Activated gamma-delta T cell treated with Interleukin-2 at 50 U/mL for 16 hours (primary cell): Measurements from ENCODE around the gene DZANK1.
"Not testable (repeated sequence)": the region's sequence is repeated elsewhere in the genome, so short reads cannot be mapped to it uniquely, and the experiment has no call there.

Experiments used
- DNase-seq: peaks from one replicate; pipeline ENCODE4 v3.0.0-alpha.2; 2020

DZANK1 gene

GRCh38 chr20:18436847-18437246 is 30.0 kb downstream of the DZANK1 start:
- DNase-seq, result no peak

- no peak for DNase-seq
These were observed 35.6 kb downstream of the DZANK1 start for GRCh38 chr20:18431206-18431605.

- no peak for DNase-seq
These were observed 36.5 kb downstream of the DZANK1 start for GRCh38 chr20:18430172-18430826.

DNA sequence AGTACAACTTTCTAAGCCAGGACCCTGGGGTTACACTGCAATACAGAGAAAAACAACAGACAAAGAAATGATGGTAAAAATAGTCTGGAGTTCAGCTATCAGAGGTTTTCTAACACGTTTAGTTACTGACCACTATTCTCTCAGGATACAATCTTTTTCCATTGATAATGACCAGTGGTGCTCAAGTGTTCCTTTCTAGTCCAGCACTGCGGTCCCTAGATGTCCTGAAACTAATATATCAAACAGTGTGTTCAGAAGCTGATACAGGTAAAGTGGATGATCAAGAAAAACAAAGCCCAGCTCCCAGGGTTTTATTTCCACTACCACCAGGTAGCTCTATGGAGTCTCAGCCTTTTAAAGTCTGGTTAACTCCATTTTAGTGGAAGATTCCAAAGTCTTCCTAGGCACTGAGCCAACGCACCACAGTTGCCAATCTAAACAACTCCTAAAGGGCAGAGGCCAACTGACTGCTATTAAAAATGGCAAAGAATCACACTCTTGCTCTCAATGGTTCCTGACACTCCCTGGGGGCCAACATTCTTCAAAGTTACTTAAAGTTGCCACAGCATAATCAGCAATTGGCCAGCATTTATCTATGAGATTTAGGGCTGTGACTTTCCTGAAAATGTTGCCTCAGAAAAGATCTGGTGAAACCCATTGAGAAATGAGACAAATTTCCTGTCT is 38.2 kb downstream of the DZANK1 start:
- DNase-seq, result no peak

DNA sequence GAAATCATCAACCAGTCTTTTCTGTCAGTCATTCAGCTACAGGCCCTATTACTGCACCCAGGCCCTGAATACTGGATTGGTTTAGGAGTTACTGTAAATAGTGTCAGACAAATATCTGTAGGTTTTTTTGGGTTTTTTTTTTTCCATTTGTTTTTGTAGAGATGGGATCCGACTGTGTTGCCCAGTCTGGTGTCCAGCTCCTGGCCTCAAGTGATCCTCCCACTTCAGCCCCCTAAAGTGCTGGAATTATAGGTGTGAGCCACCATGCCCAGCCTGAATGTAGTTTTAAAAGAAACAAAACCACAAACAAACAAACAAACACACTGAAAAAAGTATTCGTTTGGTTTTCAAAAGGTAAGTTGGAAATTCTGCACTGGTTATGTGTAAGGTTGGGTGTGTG is 39.6 kb downstream of the DZANK1 start:
- DNase-seq, result no peak

DNA sequence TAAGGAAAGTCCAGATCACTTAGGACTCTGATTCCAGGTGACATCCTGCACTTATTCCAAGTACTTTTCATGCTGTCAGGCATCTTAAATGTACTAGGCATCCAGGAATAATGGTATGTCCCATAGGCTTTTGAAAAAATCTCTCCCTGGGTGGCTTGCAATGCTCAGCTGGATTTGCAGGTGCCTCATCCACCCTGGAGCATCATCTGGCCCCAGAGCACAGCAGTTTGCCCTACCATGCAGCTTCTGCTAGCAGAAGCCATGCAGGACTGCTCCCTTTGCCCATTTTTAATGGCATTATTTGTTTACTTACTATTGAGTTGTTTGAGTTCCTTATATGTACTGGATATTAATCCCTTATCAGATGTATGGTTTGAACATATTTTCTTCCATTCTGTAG is 45.2 kb downstream of the DZANK1 start:
- DNase-seq, result no peak

GRCh38 chr20:18416486-18416885 is 50.3 kb downstream of the DZANK1 start:
- no peak for DNase-seq

GRCh38 chr20:18414140-18414539 is 52.7 kb downstream of the DZANK1 start:
- no peak for DNase-seq

GRCh38 chr20:18412221-18412901 is 54.5 kb downstream of the DZANK1 start:
- no peak for DNase-seq

DNA sequence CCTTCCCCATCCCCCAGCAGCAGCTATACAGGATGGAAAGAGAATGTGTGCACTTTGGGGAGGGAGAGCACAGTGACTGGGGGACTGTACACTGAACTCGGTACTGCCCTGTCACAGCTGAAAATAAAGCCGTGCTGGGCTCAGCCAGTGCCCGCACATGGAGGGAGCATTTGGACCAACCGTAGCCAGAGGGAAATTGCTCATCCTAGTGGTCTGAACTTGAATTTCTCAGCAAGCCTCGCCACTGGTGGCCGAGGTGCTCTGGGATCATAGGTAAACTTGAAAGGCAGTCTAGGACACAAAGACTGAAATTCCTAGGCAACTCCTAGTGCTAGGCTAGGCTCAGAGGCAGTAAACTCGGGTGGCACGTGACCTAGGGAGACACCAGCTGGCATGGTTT is 61.0 kb downstream of the DZANK1 start:
- DNase-seq, result no peak

- no peak for DNase-seq
These were observed 62.7 kb downstream of the DZANK1 start for GRCh38 chr20:18404172-18404571.

- no peak for DNase-seq
These were observed 63.6 kb downstream of the DZANK1 start for GRCh38 chr20:18403269-18403668.

DNA sequence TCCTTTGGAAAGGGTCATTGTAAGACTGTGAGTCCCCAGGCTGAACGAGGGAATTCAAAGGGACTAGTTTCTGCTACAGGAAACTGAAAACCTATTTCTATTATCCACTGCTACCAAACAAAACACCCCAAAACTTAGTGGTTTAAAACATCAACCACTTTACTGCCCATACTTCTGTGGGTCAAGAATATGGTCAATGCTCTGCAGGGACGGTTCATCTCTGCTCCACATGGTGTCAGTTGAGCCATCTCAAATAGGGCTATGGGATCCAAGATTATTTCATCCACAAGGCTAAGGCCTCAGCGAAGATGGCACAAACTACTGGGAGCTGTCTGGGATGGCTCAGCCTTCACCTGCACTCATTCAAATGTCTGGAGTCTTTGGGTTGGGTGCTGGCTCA is 65.5 kb downstream of the DZANK1 start:
- DNase-seq, result no peak

GRCh38 chr20:18400460-18400859 is 66.4 kb downstream of the DZANK1 start:
- DNase-seq, result no peak

DNA sequence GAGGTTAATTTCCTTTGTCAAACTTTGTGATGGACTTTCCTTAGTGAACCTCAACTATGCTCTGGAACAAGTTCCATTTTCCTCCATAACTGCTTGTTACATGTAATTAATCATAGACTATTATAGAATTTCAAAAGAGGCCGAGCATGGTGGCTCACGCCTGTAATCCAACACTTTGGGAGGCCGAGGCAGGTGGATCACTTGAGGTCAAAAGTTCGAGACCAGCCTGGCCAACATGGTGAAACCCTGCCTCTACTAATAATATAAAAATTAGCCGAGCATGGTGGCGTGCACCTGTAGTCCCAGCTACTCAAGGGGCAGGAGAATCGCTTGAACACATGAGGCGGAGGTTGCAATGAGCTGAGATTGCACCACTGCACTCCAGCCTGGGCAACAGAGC is 68.1 kb downstream of the DZANK1 start:
- not testable (repeated sequence) for DNase-seq

DNA sequence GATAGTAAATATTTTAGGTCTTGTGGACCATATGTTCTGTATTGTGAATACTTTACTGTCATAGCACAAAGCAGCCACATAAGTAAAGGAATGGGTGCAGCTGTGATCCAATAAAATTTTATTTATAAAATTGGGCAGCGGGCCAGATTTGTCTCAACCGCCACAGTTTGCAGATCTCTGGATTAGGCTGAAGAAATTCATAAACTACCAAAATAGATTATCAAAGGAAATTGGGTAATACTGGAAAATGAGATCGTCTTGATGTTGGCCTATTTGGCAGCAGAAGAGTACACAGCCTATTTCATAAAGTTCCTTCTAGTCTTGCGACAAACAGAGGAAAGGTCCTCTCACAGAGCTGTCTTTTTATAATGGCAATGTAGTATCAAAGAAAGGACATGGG is 69.8 kb downstream of the DZANK1 start:
- DNase-seq, result no peak

GRCh38 chr20:18395544-18395943 is 71.3 kb downstream of the DZANK1 start:
- no peak for DNase-seq

DNA sequence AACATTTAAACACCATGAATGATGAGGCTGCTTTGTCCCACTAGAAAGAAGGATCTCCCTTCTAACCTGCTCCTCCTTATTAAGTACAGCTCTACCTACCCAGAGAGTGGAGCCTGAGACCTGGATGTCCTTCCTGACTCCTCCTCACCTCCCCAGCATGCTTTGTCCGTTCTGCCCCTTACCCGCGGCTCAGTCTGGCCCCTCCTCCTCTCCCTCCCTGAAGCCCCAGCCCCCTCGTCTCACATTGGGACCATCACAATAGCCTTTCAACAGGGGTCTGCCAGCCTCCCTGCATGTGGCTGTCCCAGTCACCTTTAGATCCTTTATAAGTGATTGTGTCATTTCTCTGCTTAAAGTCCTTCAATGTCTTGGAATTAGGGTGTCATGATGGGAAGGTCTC is 72.5 kb downstream of the DZANK1 start:
- DNase-seq, result no peak

DNA sequence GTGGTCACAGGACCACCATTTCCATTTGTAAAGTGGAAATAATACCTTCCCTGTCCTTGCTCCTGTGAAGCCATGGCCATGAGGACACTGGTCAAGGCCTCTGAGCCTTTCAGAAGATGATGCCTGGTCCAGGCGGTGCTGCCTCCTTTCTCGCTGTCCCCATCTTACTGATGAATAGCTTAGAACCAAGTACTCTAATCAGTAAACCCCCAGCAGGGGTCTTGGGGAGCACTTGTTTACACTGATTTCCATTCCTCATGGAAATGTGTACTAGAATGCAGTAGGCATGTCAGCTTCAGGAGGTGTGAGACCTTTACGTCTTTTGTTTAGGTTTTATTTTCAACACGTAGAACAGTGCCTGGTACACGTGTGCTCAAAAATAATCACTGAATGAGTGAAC is 75.1 kb downstream of the DZANK1 start:
- DNase-seq, result no peak

DNA sequence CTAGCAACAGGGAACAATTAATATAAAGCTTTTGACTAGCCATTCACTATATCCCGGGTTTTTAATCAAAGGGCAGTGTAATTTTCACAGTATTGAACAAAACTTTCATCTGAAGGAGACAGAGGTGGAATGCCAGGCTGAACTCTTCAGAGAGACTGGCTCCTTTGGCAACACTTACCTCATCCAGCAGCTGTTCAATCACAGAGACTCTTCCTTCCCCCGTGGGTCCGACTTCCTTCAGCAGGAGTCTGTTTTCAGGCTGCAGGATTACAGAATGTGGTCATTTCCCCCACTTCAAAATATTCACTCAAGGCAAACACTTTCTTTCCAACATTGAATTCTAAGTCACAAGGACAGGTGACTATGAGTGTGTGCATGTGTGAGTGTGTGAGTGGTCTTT is 76.6 kb downstream of the DZANK1 start:
- no peak for DNase-seq

DNA sequence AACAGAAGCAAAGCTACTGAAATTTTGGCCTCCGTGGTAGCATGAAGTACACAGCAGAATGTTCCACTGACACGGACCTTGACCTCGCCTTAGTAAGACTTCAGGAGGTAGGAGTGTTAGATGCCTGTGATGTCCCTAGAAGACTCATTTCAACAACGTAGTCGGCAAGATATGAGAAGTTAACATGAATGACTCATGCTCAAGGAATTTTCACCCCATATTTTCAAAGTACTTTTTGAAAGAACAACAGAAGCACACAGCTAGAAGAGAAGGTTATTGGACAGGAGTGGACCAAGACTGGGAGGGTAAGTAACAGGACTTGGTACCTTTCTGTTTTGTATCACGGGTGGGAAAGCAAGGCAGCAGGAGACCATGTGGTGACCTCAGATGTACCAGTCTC is 78.0 kb downstream of the DZANK1 start:
- no peak for DNase-seq

DNA sequence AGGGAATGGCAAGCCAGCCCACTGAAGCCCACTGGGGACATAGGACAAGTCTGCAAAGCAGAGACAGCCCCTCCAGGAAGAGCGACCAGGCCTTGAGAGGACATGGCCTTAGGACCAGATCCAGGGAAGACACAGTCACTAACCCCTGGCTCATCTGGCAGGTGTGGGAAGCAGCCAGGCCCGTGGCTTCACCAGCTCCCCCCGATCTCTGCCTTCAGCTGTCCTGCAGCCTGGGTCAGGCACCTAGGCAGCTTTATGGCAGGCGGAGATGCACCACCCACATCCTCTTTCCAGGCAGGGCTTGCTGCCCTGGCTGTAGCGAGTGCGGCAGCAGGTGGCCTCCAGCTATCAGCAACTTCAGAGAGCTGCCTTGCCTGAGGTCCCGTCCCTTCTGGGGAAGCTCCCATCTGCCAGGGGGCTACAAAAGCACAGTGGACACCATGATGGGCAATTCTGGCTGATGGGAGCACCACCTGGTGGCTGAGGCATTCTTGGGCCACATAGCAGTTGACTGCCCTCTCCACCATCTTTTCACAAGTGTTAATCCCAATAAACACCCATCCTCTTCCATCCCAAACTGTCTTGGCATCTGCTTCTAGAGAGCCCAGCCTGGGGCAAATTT is 85.8 kb downstream of the DZANK1 start:
- no peak for DNase-seq

- no peak for DNase-seq
These were observed 88.8 kb downstream of the DZANK1 start for GRCh38 chr20:18377896-18378481.

- not testable (repeated sequence) for DNase-seq
These were observed 91.3 kb downstream of the DZANK1 start for GRCh38 chr20:18375551-18375950.
